Activated CD8-positive, alpha-beta T cell treated with anti-CD3 and anti-CD28 coated beads for 36 hours (primary cell): ENCODE measurements around the gene TM4SF20. TPM values are rescaled to one million over a fixed set of nuclear protein-coding genes. Genes with fewer than 3 reads are reported as not detected.
A peak's percentile ranks its signal among the peaks of the same experiment; 100 is the strongest.

Experiments
- ATAC-seq: fragments of 200-7000 bp; cut with Tn5 transposase; one replicate; pipeline ENCODE4 v1.10.0; 2021; ENCODE audit warnings: mild to moderate bottlenecking, moderate library complexity
- CTCF ChIA-PET: fragments of 350-600 bp; sonication (Branson Sonifier 250); formaldehyde crosslinking; loops from one replicate; lab custom pipeline; 2021; ENCODE audit warnings: antibody characterized with exemption; lab: Charles Lee
- POLR2A ChIA-PET: fragments of 350-600 bp; sonication (Branson Sonifier 250); formaldehyde crosslinking; loops from one replicate; lab custom pipeline; 2021; ENCODE audit warnings: antibody characterized with exemption; lab: Charles Lee
- DNase-seq: peaks from one replicate; pipeline ENCODE4 v3.0.0-alpha.2; 2020
- H3K27ac Mint-ChIP-seq: one replicate; pipeline ENCODE4 v1.8.0; 2021; ENCODE audit warnings: mild to moderate bottlenecking, mixed read lengths
- H3K27me3 Mint-ChIP-seq: one replicate; pipeline ENCODE4 v1.8.0; 2021; ENCODE audit warnings: mixed read lengths
- H3K36me3 Mint-ChIP-seq: one replicate; pipeline ENCODE4 v1.8.0; 2021; ENCODE audit warnings: low read depth, mixed read lengths
- H3K4me1 Mint-ChIP-seq: one replicate; pipeline ENCODE4 v1.8.0; 2021; ENCODE audit warnings: low read depth, mixed read lengths
- H3K4me3 Mint-ChIP-seq: one replicate; pipeline ENCODE4 v1.8.0; 2021; ENCODE audit warnings: mild to moderate bottlenecking, moderate library complexity, mixed read lengths
- H3K9me3 Mint-ChIP-seq: one replicate; pipeline ENCODE4 v1.8.0; 2021; ENCODE audit warnings: mixed read lengths
- intact Hi-C: fragments of 100-400 bp; cut with micrococcal nuclease; formaldehyde crosslinking; loops from one replicate; pipeline ENCODE4 v1.10.0; 2022
- total RNA-seq, 2 experiments: library from RNA; stranded (reverse); gene quantifications; one replicate each; pipeline ENCODE4 v1.2.3, GENCODE V29; 2021
- TF ChIP-seq, protein P1 (sequence below): fragments of 200-600 bp; IDR thresholded peaks from one replicate; pipeline ENCODE4 v1.8.0; 2022; ENCODE audit warnings: antibody characterized with exemption, mild to moderate bottlenecking

TM4SF20 gene
- total RNA-seq, 2 experiments from 2014 or later: not detected

DNA sequence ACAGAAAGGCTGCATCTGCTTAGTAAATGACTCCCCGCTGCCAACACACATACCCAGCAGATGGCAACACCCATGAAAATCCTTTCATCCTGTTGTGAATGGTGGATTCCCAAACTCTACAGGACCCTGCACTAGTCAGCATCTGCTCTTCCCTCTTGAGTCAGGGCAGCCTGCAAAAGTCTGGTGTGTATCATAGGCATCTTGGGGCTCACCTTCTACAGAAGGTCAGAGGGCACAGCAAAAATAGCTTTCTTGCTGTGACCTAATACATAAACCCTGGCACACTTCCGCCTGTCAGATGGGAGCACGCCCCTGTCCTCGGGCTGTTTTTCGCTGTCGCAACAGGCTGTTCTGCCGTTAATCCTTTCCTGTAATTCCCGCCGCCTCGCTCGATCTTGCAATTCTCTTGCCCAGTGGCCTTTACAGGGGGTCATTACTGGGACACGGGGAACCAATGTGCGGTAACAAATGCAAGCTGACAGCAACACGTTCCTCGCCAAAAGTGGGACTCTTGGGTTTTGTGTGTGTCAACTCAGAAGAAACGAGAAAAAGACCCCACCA is 28.6 kb upstream of the TM4SF20 start:
- peaks cover 61% of the 10 kb centered on the region for H3K4me1 Mint-ChIP-seq
- H3K36me3 Mint-ChIP-seq: no peaks in the 10 kb centered on the region
- no peak overlapping the region for H3K4me3 Mint-ChIP-seq
- TF ChIP-seq, protein P1, sequence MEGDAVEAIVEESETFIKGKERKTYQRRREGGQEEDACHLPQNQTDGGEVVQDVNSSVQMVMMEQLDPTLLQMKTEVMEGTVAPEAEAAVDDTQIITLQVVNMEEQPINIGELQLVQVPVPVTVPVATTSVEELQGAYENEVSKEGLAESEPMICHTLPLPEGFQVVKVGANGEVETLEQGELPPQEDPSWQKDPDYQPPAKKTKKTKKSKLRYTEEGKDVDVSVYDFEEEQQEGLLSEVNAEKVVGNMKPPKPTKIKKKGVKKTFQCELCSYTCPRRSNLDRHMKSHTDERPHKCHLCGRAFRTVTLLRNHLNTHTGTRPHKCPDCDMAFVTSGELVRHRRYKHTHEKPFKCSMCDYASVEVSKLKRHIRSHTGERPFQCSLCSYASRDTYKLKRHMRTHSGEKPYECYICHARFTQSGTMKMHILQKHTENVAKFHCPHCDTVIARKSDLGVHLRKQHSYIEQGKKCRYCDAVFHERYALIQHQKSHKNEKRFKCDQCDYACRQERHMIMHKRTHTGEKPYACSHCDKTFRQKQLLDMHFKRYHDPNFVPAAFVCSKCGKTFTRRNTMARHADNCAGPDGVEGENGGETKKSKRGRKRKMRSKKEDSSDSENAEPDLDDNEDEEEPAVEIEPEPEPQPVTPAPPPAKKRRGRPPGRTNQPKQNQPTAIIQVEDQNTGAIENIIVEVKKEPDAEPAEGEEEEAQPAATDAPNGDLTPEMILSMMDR: no peak
- DNase-seq (no peak), ATAC-seq (no peak)
- ChIA-PET CTCF (interaction anchor here (0.9 to 4.1 kb wide), 8 partner anchors 7 to 358 kb away, joined by 3 to 28 read pairs (median 4); no protein-coding TSS in a partner anchor), POLR2A (no interaction called here)
- H3K9me3 Mint-ChIP-seq: peaks cover 1% of the 10 kb centered on the region
- H3K27ac Mint-ChIP-seq: no peak overlapping the region
- no peaks in the 10 kb centered on the region for H3K27me3 Mint-ChIP-seq
- intact Hi-C loops: loop anchor here (10.0 kb wide), 3 partner anchors 167 to 357 kb away; no protein-coding TSS in a partner anchor

DNA sequence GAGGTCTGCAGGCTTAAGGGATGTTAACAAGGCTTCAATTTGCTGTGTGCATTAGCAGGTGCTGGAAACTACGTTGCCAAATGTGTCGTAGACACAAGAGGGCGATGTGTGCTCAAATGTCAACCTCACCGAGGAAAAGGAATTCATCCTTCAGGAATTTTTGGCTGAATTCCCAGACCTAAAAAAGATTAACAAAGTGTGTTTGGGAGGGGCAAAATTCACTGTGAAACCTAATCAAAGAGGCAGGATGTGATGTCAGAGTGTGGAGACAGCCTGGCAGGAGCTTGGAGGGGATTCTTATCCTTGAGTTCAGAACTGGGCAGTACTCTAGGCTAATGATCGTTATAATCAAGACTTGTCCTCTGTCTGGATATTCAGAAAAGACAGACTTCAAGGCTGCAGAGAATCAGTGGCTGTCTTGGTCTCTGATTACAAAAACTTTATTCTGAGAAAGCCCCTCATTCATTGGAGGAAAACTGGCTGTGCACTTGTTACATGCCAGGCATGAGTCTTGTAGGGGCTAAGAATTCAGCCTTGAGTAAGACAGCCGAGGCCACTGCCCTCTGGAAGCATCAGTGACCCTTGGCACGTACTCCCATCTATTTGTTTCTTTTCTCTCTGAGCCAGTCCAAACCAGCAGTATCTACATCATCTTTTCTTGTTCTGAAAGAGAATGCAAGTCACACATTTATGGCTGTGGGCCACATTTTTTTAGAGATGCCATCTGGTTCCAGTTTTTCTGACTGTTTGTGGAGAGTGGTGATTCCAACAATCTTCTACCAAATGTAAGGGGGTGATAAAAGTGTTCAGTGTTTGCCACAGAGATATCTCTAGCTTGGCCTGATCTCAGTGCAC is 27.3 kb upstream of the TM4SF20 start:
- peaks cover 50% of the 10 kb centered on the region for H3K4me1 Mint-ChIP-seq
- H3K27ac Mint-ChIP-seq: no peak overlapping the region
- CTCF ChIA-PET: interaction anchor here (0.6 to 4.1 kb wide), 24 partner anchors 9 to 359 kb away, joined by 3 to 28 read pairs (median 4); no protein-coding TSS in a partner anchor
- H3K27me3 Mint-ChIP-seq: no peaks in the 10 kb centered on the region
- POLR2A ChIA-PET: interaction anchor here (0.7 to 0.9 kb wide), 2 partner anchors 60 to 377 kb away, joined by 3 to 4 read pairs; no protein-coding TSS in a partner anchor
- H3K36me3 Mint-ChIP-seq: no peaks in the 10 kb centered on the region
- intact Hi-C loops: loop anchor here (10.0 kb wide), 3 partner anchors 168 to 358 kb away; no protein-coding TSS in a partner anchor
- ATAC-seq (no peak), DNase-seq (peak; percentile 37)
- TF ChIP-seq, protein P1: peak; percentile 70
- H3K4me3 Mint-ChIP-seq: no peak overlapping the region
- H3K9me3 Mint-ChIP-seq: peaks cover 1% of the 10 kb centered on the region

DNA sequence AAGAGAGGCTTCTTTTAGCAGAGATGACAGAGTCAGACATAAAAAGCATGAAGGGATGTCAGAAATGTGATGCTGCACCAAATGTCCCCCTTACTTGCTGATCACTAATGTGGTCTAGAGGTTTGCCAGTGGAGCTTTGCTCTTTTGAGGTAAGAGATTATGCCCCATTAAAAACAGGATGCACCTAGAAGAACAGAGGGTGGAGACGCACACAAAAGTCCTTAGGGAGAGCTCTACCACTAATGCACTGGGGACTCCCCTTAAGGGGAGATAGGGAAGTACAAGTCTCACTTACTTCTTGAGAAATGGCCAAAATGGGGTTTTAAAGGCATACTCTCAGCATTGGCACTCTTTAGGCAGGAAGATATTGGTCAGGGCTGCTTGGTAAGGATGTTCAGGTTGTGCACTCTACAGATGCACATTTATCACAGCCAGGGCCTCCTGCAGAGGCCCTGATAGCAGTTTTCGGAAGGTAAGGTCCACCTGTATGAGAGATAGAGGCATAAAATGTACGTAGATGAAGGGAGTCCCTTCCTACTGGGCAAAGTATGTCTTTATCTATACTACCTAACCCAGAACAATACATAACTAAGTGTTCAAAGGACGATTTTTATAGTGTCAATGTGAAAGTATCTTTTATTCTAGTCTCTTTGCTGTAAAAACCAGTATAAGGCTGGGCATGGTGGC is 25.6 kb upstream of the TM4SF20 start:
- ATAC-seq (no peak), DNase-seq (no peak)
- ChIA-PET CTCF (interaction anchor here (1.2 to 4.1 kb wide), 6 partner anchors 19 to 361 kb away, joined by 3 to 28 read pairs (median 9); no protein-coding TSS in a partner anchor), POLR2A (no interaction called here)
- Mint-ChIP-seq H3K36me3 (no peaks in the 10 kb centered on the region), H3K9me3 (peaks cover 1% of the 10 kb centered on the region), H3K27ac (no peak overlapping the region), H3K27me3 (no peaks in the 10 kb centered on the region), H3K4me3 (no peak overlapping the region), H3K4me1 (peaks cover 38% of the 10 kb centered on the region)
- TF ChIP-seq, protein P1: no peak
- intact Hi-C loops: loop anchor here (10.0 kb wide), 3 partner anchors 170 to 360 kb away; no protein-coding TSS in a partner anchor

DNA sequence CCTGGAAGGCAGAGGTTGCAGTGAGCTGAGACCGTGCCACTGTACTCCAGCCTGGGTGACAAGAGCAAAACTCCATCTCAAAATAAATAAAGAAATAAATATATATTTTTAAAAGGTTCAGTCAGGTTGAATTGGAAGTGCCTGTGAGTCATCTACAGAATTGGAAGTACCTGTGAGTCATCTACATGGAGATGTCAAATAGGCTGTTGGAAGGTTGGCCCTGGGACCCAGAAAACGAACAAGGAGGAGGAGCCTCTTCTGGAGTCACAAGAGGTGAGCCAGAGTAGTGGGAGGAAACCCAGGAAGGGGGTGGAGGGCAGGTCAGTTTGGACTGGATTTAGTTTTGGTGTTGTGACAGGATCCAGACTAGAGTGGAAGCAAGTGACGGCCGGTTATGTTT is 23.9 kb upstream of the TM4SF20 start:
- TF ChIP-seq, protein P1: no peak
- H3K27ac Mint-ChIP-seq: no peak overlapping the region
- H3K4me1 Mint-ChIP-seq: peaks cover 35% of the 10 kb centered on the region
- POLR2A ChIA-PET: interaction anchor here (1.5 kb wide), 1 partner anchor 90 kb away, joined by 3 read pairs; no protein-coding TSS in a partner anchor
- no peak for ATAC-seq
- no peaks in the 10 kb centered on the region for H3K9me3 Mint-ChIP-seq
- intact Hi-C loops: loop anchor here (10.0 kb wide), 3 partner anchors 172 to 362 kb away; no protein-coding TSS in a partner anchor
- H3K4me3 Mint-ChIP-seq: no peak overlapping the region
- no peaks in the 10 kb centered on the region for H3K27me3 Mint-ChIP-seq
- no peak for DNase-seq
- CTCF ChIA-PET: no interaction called here
- H3K36me3 Mint-ChIP-seq: no peaks in the 10 kb centered on the region
